Measurements from ENCODE around the gene JUNB.

- TF ChIP-seq CTCF (IDR thresholded peaks at IDR 0.05) = no peak
- no peak for TF ChIP-seq EZH2 (IDR thresholded peaks at IDR 0.05)
- TF ChIP-seq EZH2phosphoT487 (IDR thresholded peaks at IDR 0.05) = no peak
Observed at GRCh38 chr19:12836529-12836863, 45.2 kb downstream of the JUNB start.

Measured in neural progenitor cell (in vitro differentiated cells).